Stimulated activated CD4-positive, alpha-beta T cell treated with anti-CD3 and anti-CD28 coated beads, Interleukin-15, amount 100 ng/mL, for 48 hours (primary cell): ENCODE results near the gene PTTG1IP.

Experiments
- DNase-seq, 2 donors: peaks; one replicate each; pipeline ENCODE4 v3.0.0-alpha.2; 2020; ENCODE audit warnings: low read depth in 2 of 2

The PTTG1IP gene

GRCh38 chr21:44896561-44897286 is 23.2 kb upstream of the PTTG1IP start:
- DNase-seq, result no peak

GRCh38 chr21:44895859-44896258 is 22.4 kb upstream of the PTTG1IP start:
- no peak for DNase-seq

- no peak for DNase-seq
These were observed 21.3 kb upstream of the PTTG1IP start for GRCh38 chr21:44894687-44895302.

- DNase-seq, result no peak
These were observed 20.6 kb upstream of the PTTG1IP start for GRCh38 chr21:44893948-44894656.

- no peak for DNase-seq
These were observed 19.7 kb upstream of the PTTG1IP start for GRCh38 chr21:44893278-44893556.

GRCh38 chr21:44892536-44893277 is 19.2 kb upstream of the PTTG1IP start:
- DNase-seq, result peak in 1 of 2 donors; percentile 70

- no peak for DNase-seq
These were observed 18.6 kb upstream of the PTTG1IP start for GRCh38 chr21:44892095-44892494.

- DNase-seq, result no peak
These were observed 18.1 kb upstream of the PTTG1IP start for GRCh38 chr21:44891631-44892031.

- no peak for DNase-seq
These were observed 17.6 kb upstream of the PTTG1IP start for GRCh38 chr21:44890961-44891541.

- DNase-seq, result no peak
These were observed 16.9 kb upstream of the PTTG1IP start for GRCh38 chr21:44890338-44890931.

GRCh38 chr21:44889625-44890337 is 16.3 kb upstream of the PTTG1IP start:
- DNase-seq, result no peak

- DNase-seq, result no peak
These were observed 15.4 kb upstream of the PTTG1IP start for GRCh38 chr21:44888581-44889550.

- DNase-seq, result no peak
These were observed 14.5 kb upstream of the PTTG1IP start for GRCh38 chr21:44887807-44888580.

GRCh38 chr21:44887126-44887806 is 13.8 kb upstream of the PTTG1IP start:
- no peak for DNase-seq

GRCh38 chr21:44886113-44887075 is 12.9 kb upstream of the PTTG1IP start:
- no peak for DNase-seq

- DNase-seq, result no peak
These were observed 12.1 kb upstream of the PTTG1IP start for GRCh38 chr21:44885615-44886014.

- no peak for DNase-seq
These were observed 10.6 kb upstream of the PTTG1IP start for GRCh38 chr21:44884097-44884496.
